Glomerular endothelial cell (primary cell): ENCODE data around the gene SUPT20H. TPM values are rescaled to one million over a fixed set of nuclear protein-coding genes. Genes with fewer than 3 reads are reported as not detected.

Source experiments
- DNase-seq: peaks from one replicate; pipeline ENCODE4 v3.0.0-alpha.2; 2011; ENCODE audit warnings: low read depth, low spot score; ENCODE audit errors: extremely low read depth
- total RNA-seq: library from RNA; depleted of rRNA; stranded (reverse); fragments of >200 nt; gene quantifications from 2 replicates; pipeline ENCODE4 v1.2.3, GENCODE V29; 2015

Gene SUPT20H
- total RNA-seq, 1 donor from 2014 or later: 44.2 TPM

DNA sequence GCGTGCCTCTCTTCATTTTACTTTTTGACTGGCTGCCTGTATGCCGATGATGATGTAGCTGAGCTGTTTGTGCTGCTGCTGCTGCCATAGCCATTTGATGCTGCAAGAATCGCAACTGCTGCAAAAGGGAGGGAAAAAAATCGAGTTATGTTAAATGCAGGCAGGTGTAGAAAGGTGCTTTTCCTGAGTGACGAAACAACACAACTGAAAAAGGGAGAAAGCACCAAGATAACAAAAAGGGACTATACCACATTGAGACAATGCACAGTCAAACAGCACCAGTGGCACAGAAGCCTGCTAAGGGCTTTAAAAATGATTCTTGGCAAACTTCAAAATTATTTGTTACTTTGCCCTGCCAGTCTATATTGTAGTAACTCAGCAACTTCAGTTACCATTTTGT, 49.8 kb downstream of the SUPT20H start:
- no peak for DNase-seq

DNA sequence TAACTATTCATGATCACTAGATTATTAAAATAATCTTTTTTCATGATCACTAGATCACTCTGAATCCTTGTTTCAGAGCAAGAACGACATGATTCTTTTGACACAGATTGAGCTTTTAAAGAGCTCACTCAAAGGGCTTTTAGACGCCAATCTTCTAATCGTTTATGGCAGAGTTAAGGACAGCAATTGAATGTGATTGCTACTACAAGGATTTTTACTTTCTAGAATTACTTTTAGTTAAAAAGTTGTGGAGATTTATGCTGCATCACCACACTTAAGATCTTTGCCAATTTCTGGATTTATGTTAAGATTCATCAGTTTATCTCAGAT, 57.6 kb downstream of the SUPT20H start:
- DNase-seq: no peak

DNA sequence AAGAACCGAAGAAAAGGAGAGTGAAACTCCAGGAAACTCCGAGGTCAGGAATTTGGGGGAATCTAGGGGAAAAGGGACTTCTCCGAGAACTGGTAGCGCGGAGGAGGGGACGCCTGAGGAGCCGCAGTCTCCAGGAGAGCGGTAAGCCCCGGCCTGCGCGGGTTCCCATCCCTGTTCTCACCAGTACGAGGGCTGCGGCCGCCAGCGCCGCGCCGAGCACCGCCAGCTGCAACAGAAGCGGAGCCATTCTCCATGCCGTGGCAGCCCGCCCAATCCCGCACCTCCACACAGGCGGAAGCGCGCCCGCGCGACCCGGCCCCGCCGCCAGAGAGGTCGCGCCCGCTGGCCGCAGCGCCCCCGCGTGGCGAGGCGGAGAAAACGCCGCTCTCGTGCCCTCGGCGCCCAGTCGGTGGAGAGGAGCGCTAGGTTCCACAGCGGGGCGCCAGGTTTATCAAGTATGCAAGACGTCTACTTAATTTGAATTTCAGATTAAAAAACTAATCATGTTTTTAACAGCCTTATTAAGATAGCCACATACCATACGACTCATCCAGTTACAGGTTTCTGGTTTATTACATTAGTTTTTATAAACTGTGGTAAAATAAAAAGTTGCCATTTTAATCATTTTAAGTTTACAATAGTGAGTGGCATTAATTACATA, 60.3 kb downstream of the SUPT20H start, which contains the start of gene ALG5:
Gene ALG5, minus strand, starts transcription at position 287 of the 661 bp plus-strand sequence. Its CDS starts 40 bp downstream, at position 247.
- DNase-seq: no peak

DNA sequence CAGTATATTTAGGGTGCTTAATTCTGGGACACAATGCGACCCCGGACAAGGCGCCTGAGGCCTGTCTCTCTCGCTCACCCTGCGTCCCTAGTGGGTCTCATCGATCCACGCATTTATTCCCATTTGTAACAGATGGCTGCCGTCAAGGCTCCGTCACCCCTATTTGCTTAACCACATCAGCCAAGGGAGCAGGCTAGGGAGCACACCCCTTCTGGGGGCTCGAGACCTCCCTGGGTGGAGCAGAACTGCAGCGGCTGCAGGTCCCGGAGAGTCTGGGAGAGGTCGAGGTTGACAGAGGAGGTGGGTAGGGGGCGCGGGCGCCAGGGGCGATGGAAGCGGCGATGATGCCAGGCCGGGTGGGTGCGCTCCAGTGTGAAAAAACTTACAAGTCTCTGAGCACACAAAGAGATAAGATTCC, 60.9 kb downstream of the SUPT20H start:
- no peak for DNase-seq

DNA sequence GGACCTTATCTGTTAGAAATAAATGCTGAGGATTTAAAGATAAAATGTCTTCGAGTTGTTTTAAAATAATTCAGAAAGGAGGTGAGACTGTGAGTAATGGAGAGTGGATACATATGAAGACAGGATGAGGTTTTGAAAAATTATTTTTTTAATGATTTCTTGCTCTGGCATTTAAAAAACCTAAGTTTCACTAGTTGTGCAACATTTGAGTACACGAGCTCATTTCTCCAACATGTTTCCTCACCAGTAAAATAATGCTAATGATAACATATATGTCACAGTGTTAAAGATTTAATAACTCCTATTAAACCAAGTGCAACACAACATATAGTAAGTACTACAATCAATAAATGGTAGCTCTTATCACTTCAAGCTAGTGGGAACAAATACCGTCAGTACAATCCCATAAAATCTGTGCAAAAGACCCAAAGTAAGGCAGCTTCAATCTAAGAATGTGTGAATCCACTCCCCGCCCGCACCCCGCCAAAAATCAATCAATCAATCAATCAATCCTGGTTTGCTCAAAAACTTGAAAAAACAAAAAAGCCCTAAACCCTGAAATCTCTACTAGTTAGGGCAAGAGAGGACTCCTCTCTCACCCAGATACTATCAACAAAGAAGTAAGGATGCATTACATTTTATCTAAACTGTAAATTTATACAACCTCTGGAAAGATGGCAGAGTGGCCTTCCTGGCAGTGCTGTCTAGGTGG, 61.6 kb downstream of the SUPT20H start:
- DNase-seq: no peak

DNA sequence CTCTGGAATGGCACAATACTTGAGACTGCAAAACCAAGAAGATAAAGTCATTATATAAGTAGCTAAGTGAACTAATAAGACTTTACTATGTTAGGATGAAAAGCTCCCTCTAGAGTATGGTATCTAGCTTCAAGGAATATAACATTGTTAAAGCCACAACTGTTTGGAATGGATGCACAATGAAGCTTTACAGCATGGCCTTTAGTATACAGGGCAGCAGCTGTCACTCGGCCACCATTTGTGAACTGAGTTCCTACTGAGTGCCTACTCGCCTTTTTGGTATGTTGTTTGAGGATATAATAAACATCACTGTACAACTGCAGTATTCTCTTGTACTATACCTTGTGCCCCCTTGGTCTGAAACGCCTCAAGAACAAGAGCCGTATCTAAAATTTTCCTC, 67.1 kb downstream of the SUPT20H start:
- DNase-seq: no peak

DNA sequence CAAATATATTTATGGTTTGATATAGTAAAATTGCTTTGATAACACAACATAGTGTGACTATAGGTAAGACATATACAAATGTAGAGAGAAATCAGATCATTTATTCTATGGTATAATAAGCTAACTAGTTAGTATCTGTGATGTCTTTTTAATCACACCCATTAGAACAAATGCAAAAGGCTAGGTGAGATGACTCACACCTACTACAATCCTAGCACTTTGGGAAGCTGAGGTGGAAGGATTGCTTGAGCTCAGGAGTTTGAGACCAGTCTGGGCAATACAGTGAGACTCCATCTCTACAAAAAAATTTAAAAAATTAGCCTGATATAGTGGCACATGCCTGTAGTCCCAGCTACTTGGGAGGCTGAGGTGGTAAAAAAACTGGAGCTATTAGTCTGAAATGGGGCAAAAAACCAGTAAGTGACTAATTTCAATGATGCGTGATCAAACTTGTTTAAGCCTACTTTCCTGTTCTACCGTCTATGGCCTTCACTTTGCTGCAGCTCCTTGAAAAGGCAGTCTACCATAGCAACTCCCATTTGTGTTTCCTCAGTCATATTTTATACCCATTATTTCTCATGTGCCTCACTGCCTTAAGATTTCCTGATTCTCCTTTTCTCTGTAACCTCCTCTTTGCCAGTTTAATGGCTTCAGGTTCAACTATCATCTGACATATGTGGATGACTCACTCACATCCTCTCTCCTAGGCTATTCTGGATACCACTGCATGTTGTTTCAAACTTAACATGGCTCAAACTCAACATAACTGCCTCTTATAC, 72.8 kb downstream of the SUPT20H start:
- no peak for DNase-seq

DNA sequence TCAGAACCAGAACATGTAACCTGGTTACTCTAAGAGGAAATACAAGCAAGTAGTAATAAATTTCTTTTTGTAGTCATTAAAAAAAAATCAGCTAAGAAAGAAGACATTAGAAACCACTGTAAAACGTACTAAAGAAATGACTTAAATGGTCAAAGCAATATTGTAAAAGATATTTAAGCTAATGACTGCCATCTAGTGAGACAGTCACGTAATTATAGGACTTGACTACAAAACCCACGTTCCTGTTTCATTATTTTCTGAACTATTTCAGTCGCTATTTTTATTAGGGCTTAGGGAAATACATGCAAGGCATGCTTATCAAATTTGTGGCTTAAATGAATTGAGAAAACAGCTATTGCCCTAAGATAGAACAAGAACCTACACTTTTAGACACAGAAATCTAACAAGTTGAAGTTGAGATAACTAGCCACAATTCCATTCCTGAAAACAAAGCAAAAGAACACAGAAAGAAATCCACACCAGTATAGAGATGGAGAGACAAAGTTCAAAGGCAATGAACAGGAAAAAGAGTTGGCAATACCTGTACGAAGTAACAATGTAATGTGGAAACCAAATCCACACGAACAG, 78.2 kb downstream of the SUPT20H start:
- DNase-seq: no peak

DNA sequence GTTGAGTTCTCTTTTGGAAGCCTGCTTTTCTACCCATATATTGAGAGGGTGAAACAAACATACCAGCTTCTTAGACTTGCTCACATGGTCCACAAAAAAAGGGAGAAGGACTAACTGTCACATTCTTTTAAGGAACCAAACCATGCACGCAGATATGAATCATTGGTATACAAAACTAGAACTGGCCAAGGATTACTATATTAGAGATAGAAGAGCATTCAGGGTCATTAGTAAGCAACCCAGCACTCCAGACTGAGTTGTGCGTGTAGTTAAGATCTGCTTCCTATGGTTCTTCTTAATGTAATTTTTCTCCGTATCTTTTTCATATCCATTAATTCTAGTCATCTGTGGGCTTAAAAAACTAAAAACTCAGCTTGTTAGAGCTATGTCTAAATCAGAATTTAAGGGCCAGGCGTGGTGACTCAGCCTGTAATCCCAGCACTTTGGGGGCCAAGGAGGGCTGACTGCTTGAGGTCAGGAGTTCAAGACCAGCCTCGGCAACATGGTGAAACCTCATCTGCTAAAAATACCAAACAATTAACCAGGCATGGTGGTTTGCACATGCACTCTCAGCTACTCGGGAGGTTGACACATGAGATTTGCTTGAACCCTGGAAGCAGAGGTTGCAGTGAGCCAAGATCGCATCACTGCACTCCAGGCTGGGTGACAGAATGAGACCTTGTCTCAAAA, 80.0 kb downstream of the SUPT20H start:
- no peak for DNase-seq

DNA sequence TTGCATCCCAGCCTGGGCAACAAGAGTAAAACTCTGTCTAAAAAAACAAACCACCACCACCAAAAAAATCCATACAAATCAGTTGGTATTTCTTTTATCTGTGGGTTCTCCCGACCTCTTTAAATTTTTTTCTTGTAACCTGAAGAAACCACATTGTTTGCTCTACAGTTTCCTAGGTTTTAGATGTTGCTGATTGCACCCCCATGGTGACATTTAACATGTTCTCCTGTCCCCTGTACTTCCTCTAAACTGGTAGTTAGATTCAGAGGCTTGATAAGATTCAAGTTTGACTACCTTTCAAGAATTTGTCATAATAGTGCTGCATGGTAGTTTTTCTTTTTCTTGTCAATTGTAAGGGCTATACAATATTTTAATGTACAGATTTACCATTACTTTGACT, 84.3 kb downstream of the SUPT20H start:
- no peak for DNase-seq

DNA sequence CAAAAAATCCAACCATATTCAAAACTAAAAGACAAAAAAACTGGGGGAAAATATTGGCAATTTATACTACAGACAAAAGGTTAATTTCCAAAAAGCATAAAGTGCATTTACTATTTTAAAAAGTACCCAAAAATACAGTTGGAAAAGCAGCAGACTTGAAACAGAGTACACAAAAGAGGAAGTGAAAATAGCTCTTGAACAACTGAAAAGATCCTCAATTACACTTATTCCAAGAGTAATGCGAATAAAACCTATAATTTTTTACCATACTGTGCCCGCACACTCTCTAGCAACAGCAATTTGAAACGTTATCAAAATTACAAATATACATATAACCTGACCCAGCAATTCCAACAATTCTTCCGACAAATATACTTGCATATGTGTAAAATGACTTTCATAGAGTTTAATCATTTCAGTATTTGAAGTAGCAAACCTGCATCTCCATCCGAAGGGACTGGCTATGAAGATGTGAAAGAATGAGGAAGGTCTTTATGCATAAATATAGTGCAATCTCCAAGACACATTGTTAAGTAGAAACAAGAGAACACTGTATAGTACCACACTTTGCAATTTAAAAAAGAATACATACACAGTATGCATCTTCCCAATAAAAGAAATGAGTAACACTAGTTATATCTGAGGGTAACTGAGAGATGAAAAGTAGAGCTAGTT, 85.7 kb downstream of the SUPT20H start:
- DNase-seq: no peak

DNA sequence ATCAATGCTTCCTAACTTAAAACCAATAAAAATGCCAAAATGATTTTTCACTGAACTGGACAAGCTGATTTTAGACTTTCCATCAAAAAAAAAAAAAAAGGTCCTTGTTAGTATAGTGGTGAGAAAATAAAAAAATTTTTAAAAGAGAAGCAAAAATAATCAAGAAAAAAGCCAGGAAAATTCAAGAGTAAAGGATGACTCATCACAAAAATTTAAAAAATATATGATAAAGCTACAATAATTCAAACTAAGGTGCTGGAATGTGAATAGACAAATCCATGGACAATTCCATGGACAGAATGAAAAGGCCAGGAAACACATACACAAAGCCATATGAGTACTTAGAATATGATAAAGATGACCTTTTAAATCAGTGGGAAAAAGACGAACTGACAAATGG, 86.5 kb downstream of the SUPT20H start:
- DNase-seq: no peak

DNA sequence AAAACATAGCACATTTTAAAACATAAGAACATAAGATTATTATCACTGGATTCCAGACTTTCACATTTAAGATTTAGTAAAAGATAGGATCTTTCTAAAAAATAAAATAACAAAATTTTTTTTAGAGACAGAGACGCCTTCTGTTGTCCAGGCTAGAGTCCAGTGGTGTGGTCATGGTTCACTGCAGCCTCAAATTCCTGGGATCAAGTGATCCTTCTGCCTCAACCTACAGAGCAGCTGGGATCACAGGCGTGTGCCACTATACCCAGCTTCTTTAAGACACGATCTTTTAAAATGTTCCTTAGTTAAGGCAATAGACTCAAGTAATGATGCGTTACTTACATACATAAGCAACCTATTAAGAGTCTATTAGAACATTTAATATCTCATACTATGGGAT, 93.1 kb downstream of the SUPT20H start:
- no peak for DNase-seq

DNA sequence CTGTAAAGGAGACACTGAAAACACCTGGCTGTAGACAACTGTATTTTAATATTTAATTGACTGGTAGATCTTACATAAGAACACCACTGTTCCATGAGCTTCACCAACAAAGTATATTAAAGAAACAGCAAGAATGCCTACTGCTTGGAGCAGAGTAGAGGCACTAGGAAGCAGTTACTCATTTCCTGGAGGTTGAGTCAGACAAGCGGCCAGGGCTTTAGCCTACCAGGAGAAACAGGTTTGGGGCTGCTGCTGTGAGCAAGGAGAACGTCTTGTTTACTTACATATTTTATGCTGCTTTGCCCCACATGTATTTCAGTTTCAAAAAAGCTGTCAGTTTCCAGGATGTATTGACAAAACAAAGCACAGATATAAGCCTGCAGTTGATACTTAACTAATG, 93.7 kb downstream of the SUPT20H start:
- peak; percentile 85 for DNase-seq

DNA sequence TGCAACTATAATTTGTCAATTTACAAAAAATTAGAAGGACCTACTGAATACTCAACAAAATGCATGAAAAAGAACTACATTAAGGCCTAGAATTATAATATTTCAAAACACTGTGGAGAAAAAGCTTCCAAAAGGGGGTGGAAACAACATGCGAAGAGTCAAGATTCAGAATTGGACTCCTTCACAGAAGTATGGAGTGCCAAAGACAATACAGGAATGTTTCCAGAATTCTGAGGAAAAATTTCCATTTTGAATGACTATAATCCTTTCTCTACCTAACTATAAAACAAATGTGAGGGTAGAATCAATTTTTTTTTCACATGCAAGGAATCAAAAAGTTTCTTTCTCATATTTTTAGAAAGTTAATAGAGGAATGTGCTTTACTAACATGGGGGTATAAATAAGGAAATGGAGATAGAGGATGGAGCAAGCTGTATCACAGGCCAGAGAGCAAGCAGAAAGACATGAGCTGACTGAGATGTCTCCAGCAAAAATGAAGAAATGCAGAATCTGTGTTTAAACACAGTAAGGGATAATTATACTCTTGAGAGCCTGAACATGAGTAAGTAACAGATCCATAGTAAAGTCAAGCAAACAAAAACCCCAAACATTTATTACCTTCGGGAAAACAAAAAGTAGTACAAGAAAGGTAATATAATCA, 99.9 kb downstream of the SUPT20H start:
- no peak for DNase-seq

Other genes with a start within 250 kb of the SUPT20H start
- 3.1 and 6.4 TPM in 2 replicates for gene RFXAP, start 240.5 kb downstream of the SUPT20H start, total RNA-seq
- 1.4 and 2.3 TPM in 2 replicates for gene SMAD9, start 139.4 kb downstream of the SUPT20H start, total RNA-seq
- gene ALG5, start 60.3 kb downstream of the SUPT20H start, total RNA-seq: 27.3 and 30.0 TPM in 2 replicates
- 25.7 and 34.2 TPM in 2 replicates for gene EXOSC8, start 58.9 kb downstream of the SUPT20H start, total RNA-seq
- not detected in 2 replicates for gene CSNK1A1L, start 46.0 kb upstream of the SUPT20H start, total RNA-seq